ENCODE data around the gene NPEPL1.
"Not testable (repeated sequence)": the region's sequence is repeated elsewhere in the genome, so short reads cannot be mapped to it uniquely, and the experiment has no call there.

NPEPL1 gene

GRCh38 chr20:58720890-58721289, 28.3 kb downstream of the NPEPL1 start:
- DNase-seq (ENCODE audit: low read depth) = no peak
- H3K4me3 ChIP-seq (ENCODE audit: low read depth, low read length) = no peak overlapping the region
- TF ChIP-seq CTCF (IDR thresholded peaks at IDR 0.05; ENCODE audit: low read depth, low read length, missing control alignments) = no peak

- DNase-seq (ENCODE audit: low read depth) = no peak
- H3K4me3 ChIP-seq (ENCODE audit: low read depth, low read length) = no peak overlapping the region
- TF ChIP-seq CTCF (IDR thresholded peaks at IDR 0.05; ENCODE audit: low read depth, low read length, missing control alignments) = no peak
These were observed 29.6 kb downstream of the NPEPL1 start for GRCh38 chr20:58721951-58722778.

- H3K4me3 ChIP-seq (ENCODE audit: low read depth, low read length) = no peak overlapping the region
- TF ChIP-seq CTCF (IDR thresholded peaks at IDR 0.05; ENCODE audit: low read depth, low read length, missing control alignments) = no peak
- DNase-seq (ENCODE audit: low read depth) = no peak
These were observed 30.5 kb downstream of the NPEPL1 start for GRCh38 chr20:58722877-58723627.

- H3K4me3 ChIP-seq (ENCODE audit: low read depth, low read length) = no peak overlapping the region
- no peak for DNase-seq (ENCODE audit: low read depth)
- no peak for TF ChIP-seq CTCF (IDR thresholded peaks at IDR 0.05; ENCODE audit: low read depth, low read length, missing control alignments)
These were observed 31.0 kb downstream of the NPEPL1 start for GRCh38 chr20:58723628-58723984.

GRCh38 chr20:58726156-58726555, 33.6 kb downstream of the NPEPL1 start:
- DNase-seq (ENCODE audit: low read depth) = not testable (repeated sequence)

GRCh38 chr20:58731192-58731591, 38.6 kb downstream of the NPEPL1 start:
- no peak overlapping the region for H3K4me3 ChIP-seq (ENCODE audit: low read depth, low read length)
- TF ChIP-seq CTCF (IDR thresholded peaks at IDR 0.05; ENCODE audit: low read depth, low read length, missing control alignments) = no peak
- DNase-seq (ENCODE audit: low read depth) = no peak

More at GRCh38 chr20:58726156-58726555, 33.6 kb downstream of the NPEPL1 start:
- not testable (repeated sequence) for H3K4me3 ChIP-seq (ENCODE audit: low read depth, low read length)

GRCh38 chr20:58737198-58737597, 44.6 kb downstream of the NPEPL1 start:
- H3K4me3 ChIP-seq (ENCODE audit: low read depth, low read length) = no peak overlapping the region
- DNase-seq (ENCODE audit: low read depth) = no peak
- TF ChIP-seq CTCF (IDR thresholded peaks at IDR 0.05; ENCODE audit: low read depth, low read length, missing control alignments) = no peak

Measured in GM12864 (cell line).